ENCODE data around the gene ATP5MK. TPM values are rescaled to one million over a fixed set of nuclear protein-coding genes. Genes with fewer than 3 reads are reported as not detected.
A peak's percentile ranks its signal among the peaks of the same experiment; 100 is the strongest.

Gene ATP5MK
- total RNA-seq, 5 donors from 2014 or later (not counting 1 experiment from before 2014, with no cell fraction given), result 119 to 142 (median 127) TPM

GRCh38 chr10:103350175-103350516 is 46.1 kb downstream of the ATP5MK start:
- Mint-ChIP-seq H3K27ac (no peak overlapping the region), H3K27me3 (no peaks in the 10 kb centered on the region), H3K9me3 (no peaks in the 10 kb centered on the region), H3K4me1 (peaks cover 12 to 14% (median 14%) of the 10 kb centered on the region in 3 donors), H3K36me3 (peaks cover under 1% of the 10 kb centered on the region), H3K4me3 (peak overlapping the region; percentile 86 to 87 (median 87))
- WGBS (ENCODE audit: insufficient coverage), result 65% methylated on average over 4 of the region's 16 CpGs
- Histone ChIP-seq H3K9me3 (no peaks in the 10 kb centered on the region), H3K36me3 (ENCODE audit: control insufficient read depth in 2 of 2, extremely low read depth in 1 of 2, insufficient read depth in 1 of 2, low read length in 1 of 2) (peaks cover 1 to 13% of the 10 kb centered on the region in 2 donors), H3K27me3 (replicated peaks in 1 of 2; ENCODE audit: control insufficient read depth in 2 of 2, extremely low read depth in 1 of 2, insufficient read depth in 2 of 2, low read length in 1 of 2) (no peaks in the 10 kb centered on the region), H3K4me3 (ENCODE audit: control insufficient read depth in 1 of 2, extremely low read depth in 1 of 2, low read length in 1 of 2) (peak overlapping the region; percentile 71 to 78), H3K27ac (ENCODE audit: low read length) (no peak overlapping the region), H3K4me1 (ENCODE audit: control insufficient read depth in 1 of 2, extremely low read depth in 1 of 2, insufficient read depth in 2 of 2, low read length in 2 of 2) (peaks cover 2 to 17% of the 10 kb centered on the region in 2 experiments)
- DNase-seq (no peak), ATAC-seq (replicated peaks in 1 of 4) (no peak)
- CTCF ChIA-PET, result interaction anchor here in 1 of 2 donors (1.1 kb wide), 1 partner anchor 433 kb away, joined by 3 read pairs; the partner anchor contains the start of gene CNNM2
- POLR2A ChIA-PET, result interaction anchor here in 1 of 2 donors (0.6 to 0.7 kb wide), 2 partner anchors 39 to 1466 kb away, joined by 3 to 4 read pairs; no protein-coding TSS in a partner anchor

Other genes with a start within 250 kb of the ATP5MK start
- 10 to 100 TPM; 49.7 to 63.5 (median 54.0) TPM for gene NT5C2, start 203.2 kb downstream of the ATP5MK start, total RNA-seq
- gene RPEL1, start 150.6 kb downstream of the ATP5MK start, total RNA-seq, result not detected
- not detected for gene INA, start 119.3 kb downstream of the ATP5MK start, total RNA-seq
- 1 to 10 TPM; 4.7 to 8.3 (median 7.6) TPM for gene PCGF6, start 45.3 kb downstream of the ATP5MK start, total RNA-seq
- 1 to 10 TPM; 5.6 to 7.0 (median 6.3) TPM for gene TAF5, start 28.5 kb downstream of the ATP5MK start, total RNA-seq
- 10 to 100 TPM; 24.0 to 53.3 (median 45.2) TPM for gene PDCD11, start 151 bp upstream of the ATP5MK start, total RNA-seq
- 10 to 100 TPM in 4 of 5 donors, 1 to 10 TPM in 1; 8.9 to 76.7 (median 46.8) TPM for gene CALHM2, start 55.9 kb upstream of the ATP5MK start, total RNA-seq
- gene CALHM1, start 62.4 kb upstream of the ATP5MK start, total RNA-seq, result not detected
- not detected for gene CALHM3, start 82.8 kb upstream of the ATP5MK start, total RNA-seq
- gene NEURL1, start 97.2 kb upstream of the ATP5MK start, total RNA-seq, result 1 to 10 TPM in 1 of 5 donors, under 1 TPM in 4; 0.46 to 1.7 (median 0.84) TPM

Measured in T-cell (primary cell).